ENCODE data around the gene POTEM. TPM values are rescaled to one million over a fixed set of nuclear protein-coding genes. Genes with fewer than 3 reads are reported as not detected.
"Not testable (repeated sequence)": the region's sequence is repeated elsewhere in the genome, so short reads cannot be mapped to it uniquely, and the experiment has no call there.

The POTEM gene
- total RNA-seq, 2 experiments from 2014 or later, result not detected

DNA sequence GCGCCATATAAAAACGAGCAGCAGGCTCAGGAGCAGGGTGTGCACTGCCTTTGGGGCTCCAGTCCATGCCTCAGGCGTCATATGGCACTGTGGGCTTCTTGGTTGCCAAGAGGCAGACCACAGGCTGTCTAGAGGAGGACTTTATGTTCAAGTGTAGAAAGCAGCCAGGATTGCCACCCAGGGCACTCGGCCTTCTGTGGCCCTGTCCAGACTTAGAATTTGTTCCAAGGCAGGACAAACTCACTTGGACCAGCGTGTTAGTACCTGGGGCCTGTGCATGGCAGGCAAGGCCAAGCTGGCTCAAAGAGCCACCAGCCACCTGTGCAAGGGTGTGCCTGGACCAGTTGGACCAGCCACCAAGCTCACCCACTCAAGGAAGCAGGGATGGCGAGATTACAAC is 40.4 kb downstream of the POTEM start:
- H3K4me3 Mint-ChIP-seq; H3K36me3 Mint-ChIP-seq (ENCODE audit: low read depth); H3K27me3 Mint-ChIP-seq; DNase-seq; H3K4me1 Mint-ChIP-seq; CTCF ChIA-PET; H3K9me3 Mint-ChIP-seq; POLR2A ChIA-PET; H3K27ac Mint-ChIP-seq: not testable (repeated sequence)

DNA sequence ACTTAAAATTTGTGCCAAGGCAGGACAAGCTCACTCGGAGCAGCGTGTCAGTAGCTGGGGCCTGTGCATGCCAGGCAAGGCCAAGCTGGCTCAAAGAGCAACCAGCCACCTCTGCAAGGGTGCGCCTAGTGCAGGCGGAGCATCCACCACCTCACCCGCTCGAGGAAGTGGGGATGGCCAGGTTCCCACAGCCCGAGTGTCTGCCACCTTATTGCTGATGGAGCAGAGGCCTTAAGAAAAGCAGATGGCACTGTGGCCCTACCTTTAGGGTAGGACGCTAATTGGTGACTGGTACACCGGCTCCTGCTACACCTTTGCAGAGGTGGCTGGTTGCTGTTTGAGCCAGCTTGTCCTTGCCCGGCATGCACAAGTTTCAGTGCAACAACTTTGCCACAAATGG is 43.8 kb downstream of the POTEM start:
- POLR2A ChIA-PET; H3K4me3 Mint-ChIP-seq; CTCF ChIA-PET; H3K4me1 Mint-ChIP-seq; H3K27me3 Mint-ChIP-seq; H3K9me3 Mint-ChIP-seq; H3K36me3 Mint-ChIP-seq (ENCODE audit: low read depth); DNase-seq; H3K27ac Mint-ChIP-seq: not testable (repeated sequence)

DNA sequence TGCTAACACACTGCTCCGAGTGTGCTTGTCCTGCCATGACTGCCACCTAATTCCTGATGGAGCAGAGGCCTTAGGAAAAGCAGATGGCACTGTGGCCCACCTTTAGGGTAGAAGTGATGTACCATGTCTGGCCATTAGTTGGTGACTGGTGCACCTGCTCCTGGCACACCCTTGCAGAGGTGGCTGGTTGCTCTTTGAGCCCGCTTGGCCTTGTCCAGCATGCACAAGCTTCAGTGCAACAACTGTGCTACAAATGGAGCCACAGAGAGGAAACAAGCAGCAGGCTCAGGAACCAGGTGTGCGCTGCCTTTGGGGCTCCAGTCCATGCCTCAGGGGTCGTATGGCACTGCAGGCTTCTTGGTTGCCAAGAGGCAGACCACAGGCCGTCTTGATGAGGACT is 44.5 kb downstream of the POTEM start:
- DNase-seq; H3K36me3 Mint-ChIP-seq (ENCODE audit: low read depth); POLR2A ChIA-PET; H3K4me3 Mint-ChIP-seq; H3K27ac Mint-ChIP-seq; CTCF ChIA-PET; H3K9me3 Mint-ChIP-seq; H3K4me1 Mint-ChIP-seq; H3K27me3 Mint-ChIP-seq: not testable (repeated sequence)

GRCh38 chr14:19015185-19015584 is 48.0 kb downstream of the POTEM start:
- H3K4me1 Mint-ChIP-seq; H3K9me3 Mint-ChIP-seq; H3K27ac Mint-ChIP-seq; H3K4me3 Mint-ChIP-seq; CTCF ChIA-PET; POLR2A ChIA-PET; H3K36me3 Mint-ChIP-seq (ENCODE audit: low read depth); H3K27me3 Mint-ChIP-seq; DNase-seq: not testable (repeated sequence)

- DNase-seq; H3K36me3 Mint-ChIP-seq (ENCODE audit: low read depth); CTCF ChIA-PET; H3K4me3 Mint-ChIP-seq; POLR2A ChIA-PET; H3K27ac Mint-ChIP-seq; H3K27me3 Mint-ChIP-seq; H3K9me3 Mint-ChIP-seq; H3K4me1 Mint-ChIP-seq: not testable (repeated sequence)
Measured at GRCh38 chr14:19025080-19025589, 57.9 kb downstream of the POTEM start.

DNA sequence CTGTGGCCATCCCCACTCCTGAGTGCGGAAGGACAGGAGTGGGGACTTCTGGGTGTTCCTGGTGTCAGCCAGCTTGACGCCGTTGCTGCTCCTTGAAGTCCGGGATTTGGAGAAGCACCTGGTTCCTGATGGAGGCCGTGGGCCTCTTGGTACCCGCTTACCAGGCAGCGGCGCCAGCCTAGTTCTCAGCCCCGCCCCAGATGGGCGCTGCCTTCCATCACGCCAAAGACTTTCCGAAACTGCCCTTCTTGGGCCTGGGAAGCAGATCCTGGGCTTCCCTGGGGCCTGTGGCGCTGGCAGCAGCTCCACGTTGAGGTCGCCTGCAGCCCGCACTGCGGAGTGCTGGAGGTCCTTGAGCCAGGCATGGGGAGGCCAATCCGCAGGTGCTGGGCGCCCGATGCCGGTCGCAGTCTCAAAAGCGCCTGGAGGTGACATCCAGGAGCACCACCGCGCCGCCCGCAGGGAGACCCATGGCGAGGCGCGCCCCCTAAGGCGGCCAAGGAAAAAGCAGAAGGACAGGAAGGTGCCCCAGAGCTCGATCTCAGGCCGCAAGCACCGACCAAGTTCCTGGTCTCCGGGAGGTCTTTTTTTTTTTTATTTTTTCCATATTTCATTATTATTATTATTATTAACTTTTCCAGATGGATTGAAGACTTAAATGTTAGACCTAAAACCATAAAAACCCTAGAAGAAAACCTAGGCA is 59.6 kb downstream of the POTEM start:
- H3K36me3 Mint-ChIP-seq (ENCODE audit: low read depth); CTCF ChIA-PET: not testable (repeated sequence)

DNA sequence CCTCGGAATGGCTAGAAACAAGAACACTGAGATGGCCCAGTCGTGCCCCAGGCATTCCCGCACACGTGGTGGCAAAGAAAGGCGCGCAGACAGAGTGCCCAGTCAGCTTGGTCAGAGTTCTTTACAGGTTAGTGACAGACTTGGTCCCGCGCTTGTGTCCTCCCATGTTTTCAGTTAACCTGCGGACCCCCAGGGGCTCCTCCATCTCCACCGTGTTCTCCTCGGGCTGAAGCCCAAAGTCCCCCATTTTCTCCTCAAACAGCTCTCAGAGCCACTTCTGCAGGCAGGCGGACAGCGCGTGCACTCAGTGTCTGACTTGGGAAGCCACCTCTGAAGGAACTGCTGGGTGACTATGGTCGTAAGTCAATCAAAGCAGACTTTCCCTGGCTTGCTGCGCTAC is 60.7 kb downstream of the POTEM start:
- H3K36me3 Mint-ChIP-seq (ENCODE audit: low read depth); H3K4me3 Mint-ChIP-seq; POLR2A ChIA-PET; DNase-seq; H3K4me1 Mint-ChIP-seq; H3K9me3 Mint-ChIP-seq; H3K27ac Mint-ChIP-seq; CTCF ChIA-PET; H3K27me3 Mint-ChIP-seq: not testable (repeated sequence)

More for the DNA sequence above, 59.6 kb downstream of the POTEM start:
- H3K4me3 Mint-ChIP-seq, H3K27ac Mint-ChIP-seq, POLR2A ChIA-PET, H3K4me1 Mint-ChIP-seq, H3K27me3 Mint-ChIP-seq, H3K9me3 Mint-ChIP-seq, DNase-seq: not testable (repeated sequence)

GRCh38 chr14:19036811-19037382 is 69.7 kb downstream of the POTEM start:
- H3K4me1 Mint-ChIP-seq; H3K27ac Mint-ChIP-seq; H3K36me3 Mint-ChIP-seq (ENCODE audit: low read depth); CTCF ChIA-PET; H3K27me3 Mint-ChIP-seq; DNase-seq; H3K9me3 Mint-ChIP-seq; POLR2A ChIA-PET; H3K4me3 Mint-ChIP-seq: not testable (repeated sequence)

DNA sequence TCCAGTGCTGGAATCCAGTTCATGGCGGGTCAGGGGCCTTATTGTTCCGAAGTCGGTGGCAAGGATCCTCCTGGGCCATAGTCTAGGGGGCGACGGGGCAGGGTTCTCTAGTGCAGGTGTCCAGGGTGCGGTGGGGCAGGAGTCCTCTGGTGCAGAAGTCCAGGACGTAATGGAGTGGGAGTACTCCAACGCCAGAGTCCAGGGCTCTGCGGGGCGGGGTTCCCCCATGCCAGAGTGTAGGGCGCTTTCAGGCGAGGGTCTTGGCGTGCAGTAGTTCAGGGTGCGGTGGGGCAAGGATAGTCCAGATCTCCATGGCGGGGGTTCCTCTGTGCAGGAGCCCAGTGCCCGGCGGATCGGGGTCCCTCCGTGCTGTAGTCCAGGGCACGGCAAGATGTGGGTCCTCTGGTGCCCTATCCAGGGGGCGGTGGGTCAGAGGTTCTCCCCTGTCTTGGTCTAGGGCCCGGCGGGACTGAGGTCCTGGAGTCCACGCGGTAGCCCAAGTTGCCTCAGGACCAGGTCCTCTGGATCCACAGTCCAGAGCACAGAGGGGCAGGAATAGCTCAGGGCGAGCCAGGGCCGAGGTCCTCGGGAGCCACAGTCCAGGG is 70.9 kb downstream of the POTEM start:
- H3K36me3 Mint-ChIP-seq (ENCODE audit: low read depth); H3K27me3 Mint-ChIP-seq; H3K27ac Mint-ChIP-seq; CTCF ChIA-PET; DNase-seq; H3K4me3 Mint-ChIP-seq; H3K4me1 Mint-ChIP-seq; POLR2A ChIA-PET; H3K9me3 Mint-ChIP-seq: not testable (repeated sequence)

DNA sequence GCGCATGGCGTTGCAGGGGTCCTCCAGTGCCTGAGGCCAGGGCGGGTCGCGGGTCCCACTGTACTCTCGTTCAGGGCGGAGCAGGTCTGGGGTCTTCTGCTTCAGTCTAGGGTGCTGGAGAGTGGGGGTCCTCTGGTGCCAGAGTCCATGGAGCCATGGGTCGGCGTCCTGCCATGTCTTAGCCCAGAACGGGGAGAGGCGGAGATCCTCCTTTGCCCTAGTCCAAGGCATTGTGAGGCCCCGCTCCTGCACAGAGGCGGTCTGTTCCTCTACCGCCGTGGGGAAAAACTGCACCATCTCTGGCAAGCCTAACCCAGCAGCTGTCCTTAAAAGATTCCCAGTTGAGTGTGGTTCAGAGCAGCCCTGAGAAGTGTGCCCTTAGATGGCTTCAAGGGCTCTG is 71.6 kb downstream of the POTEM start:
- H3K9me3 Mint-ChIP-seq; DNase-seq; H3K27ac Mint-ChIP-seq; H3K27me3 Mint-ChIP-seq; CTCF ChIA-PET; H3K4me3 Mint-ChIP-seq; H3K36me3 Mint-ChIP-seq (ENCODE audit: low read depth); H3K4me1 Mint-ChIP-seq; POLR2A ChIA-PET: not testable (repeated sequence)

GRCh38 chr14:19043384-19043783 is 76.2 kb downstream of the POTEM start:
- POLR2A ChIA-PET, result not testable (repeated sequence)

More at GRCh38 chr14:19043384-19043783, 76.2 kb downstream of the POTEM start:
- H3K27me3 Mint-ChIP-seq; H3K9me3 Mint-ChIP-seq; H3K4me3 Mint-ChIP-seq; DNase-seq; H3K36me3 Mint-ChIP-seq (ENCODE audit: low read depth); H3K4me1 Mint-ChIP-seq; H3K27ac Mint-ChIP-seq; CTCF ChIA-PET: not testable (repeated sequence)
